GM12872 (cell line): ENCODE results near the gene MFSD1.

ENCODE experiments used
- TF ChIP-seq, protein P1 (sequence below): IDR thresholded peaks from 3 replicates; pipeline ENCODE4 v1.5.1; 2011; ENCODE audit warnings: low read depth, mild to moderate bottlenecking, low read length, moderate library complexity; ENCODE audit not compliant: insufficient read depth

The MFSD1 gene

DNA sequence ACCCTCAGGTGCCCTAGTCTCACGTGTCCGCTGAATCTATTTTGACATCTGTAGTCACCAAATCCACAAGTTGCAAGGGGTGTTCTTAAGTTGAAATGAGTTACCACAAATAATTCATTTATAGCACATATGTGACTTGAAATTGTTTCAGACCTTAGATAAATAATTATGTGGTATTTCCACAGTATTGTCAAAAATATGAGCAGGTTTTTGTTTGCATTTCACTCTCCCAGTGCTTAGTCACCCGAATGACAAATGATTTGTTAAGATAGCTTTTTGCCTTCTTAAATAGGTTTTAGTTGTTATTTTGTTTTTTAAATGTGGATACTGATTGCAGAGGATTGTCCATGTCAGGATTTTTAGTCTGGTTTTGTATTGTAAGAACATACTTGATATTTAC is 2.6 kb downstream of the MFSD1 start:
- TF ChIP-seq, protein P1, sequence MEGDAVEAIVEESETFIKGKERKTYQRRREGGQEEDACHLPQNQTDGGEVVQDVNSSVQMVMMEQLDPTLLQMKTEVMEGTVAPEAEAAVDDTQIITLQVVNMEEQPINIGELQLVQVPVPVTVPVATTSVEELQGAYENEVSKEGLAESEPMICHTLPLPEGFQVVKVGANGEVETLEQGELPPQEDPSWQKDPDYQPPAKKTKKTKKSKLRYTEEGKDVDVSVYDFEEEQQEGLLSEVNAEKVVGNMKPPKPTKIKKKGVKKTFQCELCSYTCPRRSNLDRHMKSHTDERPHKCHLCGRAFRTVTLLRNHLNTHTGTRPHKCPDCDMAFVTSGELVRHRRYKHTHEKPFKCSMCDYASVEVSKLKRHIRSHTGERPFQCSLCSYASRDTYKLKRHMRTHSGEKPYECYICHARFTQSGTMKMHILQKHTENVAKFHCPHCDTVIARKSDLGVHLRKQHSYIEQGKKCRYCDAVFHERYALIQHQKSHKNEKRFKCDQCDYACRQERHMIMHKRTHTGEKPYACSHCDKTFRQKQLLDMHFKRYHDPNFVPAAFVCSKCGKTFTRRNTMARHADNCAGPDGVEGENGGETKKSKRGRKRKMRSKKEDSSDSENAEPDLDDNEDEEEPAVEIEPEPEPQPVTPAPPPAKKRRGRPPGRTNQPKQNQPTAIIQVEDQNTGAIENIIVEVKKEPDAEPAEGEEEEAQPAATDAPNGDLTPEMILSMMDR: no peak

GRCh38 chr3:158808697-158809096 is 6.8 kb downstream of the MFSD1 start:
- TF ChIP-seq, protein P1: no peak

GRCh38 chr3:158809642-158810041 is 7.8 kb downstream of the MFSD1 start:
- TF ChIP-seq, protein P1: no peak

DNA sequence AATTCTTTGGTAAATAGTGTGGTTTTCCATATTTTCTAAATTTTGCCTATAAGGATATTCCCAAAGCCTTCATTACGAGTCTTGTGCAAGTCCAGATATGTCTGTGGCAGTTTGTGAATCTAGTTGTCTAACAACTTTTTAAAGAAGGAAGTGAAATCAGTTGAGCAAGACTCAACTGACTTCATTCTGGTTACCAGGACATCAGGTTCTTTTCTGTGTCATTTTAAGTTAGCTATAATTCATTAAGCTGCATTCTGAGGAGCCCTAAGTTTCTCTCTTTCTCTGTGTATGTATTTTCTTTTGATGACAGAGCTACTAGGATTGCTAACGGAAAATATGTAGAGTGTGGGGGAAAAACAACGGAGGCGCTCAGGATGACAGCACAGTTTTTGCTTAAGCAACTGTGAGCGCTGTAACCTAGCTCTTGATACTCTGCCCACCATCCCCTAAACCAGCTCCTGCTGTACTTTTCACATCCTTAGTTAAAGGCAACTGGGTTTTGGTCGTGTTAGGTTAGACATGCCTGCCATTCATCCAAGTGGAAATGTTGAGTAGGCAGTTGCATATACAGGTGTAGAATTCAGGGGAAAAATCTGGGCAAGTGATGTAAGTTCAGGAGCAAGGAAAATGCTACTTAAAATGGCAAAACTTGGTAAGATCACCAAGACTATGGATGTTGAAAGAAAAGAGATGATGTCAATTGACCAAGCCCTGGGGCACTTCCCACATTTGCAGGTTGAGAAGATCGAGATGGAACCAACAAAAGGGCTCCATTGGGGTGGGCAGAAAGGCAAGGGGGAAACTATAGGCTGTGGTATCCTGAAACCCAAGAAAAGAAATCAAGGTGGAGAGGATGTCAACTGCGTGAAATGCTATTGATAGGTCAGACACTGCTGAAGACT is 9.2 kb downstream of the MFSD1 start:
- TF ChIP-seq, protein P1: no peak

DNA sequence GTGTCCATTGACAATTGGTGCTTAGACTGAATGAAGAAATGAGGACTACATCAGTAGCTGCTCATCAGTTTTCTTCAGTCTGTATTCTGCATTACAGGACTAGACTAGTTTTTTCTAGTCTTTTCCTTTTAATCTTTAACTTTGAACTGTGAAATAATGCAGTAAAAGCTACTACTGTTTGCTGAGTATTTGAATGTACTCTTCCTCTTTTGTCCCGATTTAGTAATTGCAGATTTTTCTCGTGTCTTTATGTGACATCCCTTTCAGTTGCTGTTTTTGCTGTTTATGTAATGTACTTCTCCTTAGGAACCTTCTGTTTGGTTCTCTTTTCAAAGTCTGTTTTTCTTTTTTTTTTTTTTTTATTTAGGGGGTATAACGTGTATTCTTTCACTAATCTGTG is 17.4 kb downstream of the MFSD1 start:
- TF ChIP-seq, protein P1: no peak

GRCh38 chr3:158820521-158820920 is 18.7 kb downstream of the MFSD1 start:
- TF ChIP-seq, protein P1: no peak

DNA sequence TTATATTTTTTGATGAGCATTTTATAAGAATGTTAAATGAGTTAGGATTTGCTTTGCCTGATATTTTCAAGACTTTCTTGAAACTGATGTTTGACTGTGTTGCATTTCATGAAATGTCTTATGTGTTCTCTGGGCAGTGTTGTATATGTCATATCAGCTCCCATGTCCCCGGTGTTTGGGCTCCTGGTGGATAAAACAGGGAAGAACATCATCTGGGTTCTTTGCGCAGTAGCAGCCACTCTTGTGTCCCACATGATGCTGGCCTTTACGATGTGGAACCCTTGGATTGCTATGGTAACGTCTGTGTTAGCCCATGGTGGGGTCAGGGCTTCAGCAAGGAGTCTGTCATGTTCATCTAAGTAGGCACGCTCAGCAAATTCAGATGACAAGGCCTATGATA is 20.0 kb downstream of the MFSD1 start:
- TF ChIP-seq, protein P1: no peak
